Right atrium auricular region (tissue), 2 donors: ENCODE data around the gene STPG3. TPM values are rescaled to one million over a fixed set of nuclear protein-coding genes. Genes with fewer than 3 reads are reported as not detected.
A peak's percentile ranks its signal among the peaks of the same experiment; 100 is the strongest.

ENCODE experiments used
- DNase-seq: peaks from one replicate; pipeline ENCODE4 v3.0.0-alpha.2; 2019; ENCODE audit warnings: low spot score
- H3K27ac ChIP-seq, 2 donors: fragments of 200-600 bp; sonication (generic); 1 replicate in 1 of 2; 2 replicates in 1 of 2; pipeline ENCODE4 v1.5.1; 2016 to 2019
- H3K27me3 ChIP-seq, 2 donors: fragments of 200-600 bp; sonication (generic); one replicate each; pipeline versions ENCODE4 v1.5.1 to v1.6.0; 2017 to 2019
- H3K36me3 ChIP-seq: fragments of 200-600 bp; sonication (generic); one replicate; pipeline ENCODE4 v1.5.1; 2016
- H3K4me1 ChIP-seq, 2 donors: fragments of 200-600 bp; sonication (generic); one replicate each; pipeline versions ENCODE4 v1.5.1 to v1.6.0; 2017 to 2019
- H3K4me3 ChIP-seq, 2 donors: fragments of 200-600 bp; sonication (generic); 1 replicate in 1 of 2; 2 replicates in 1 of 2; pipeline ENCODE4 v1.5.1; 2017 to 2019; ENCODE audit warnings: mild to moderate bottlenecking in 1 of 2, moderate library complexity in 1 of 2
- H3K9me3 ChIP-seq, 2 donors: fragments of 200-600 bp; sonication (generic); one replicate each; pipeline ENCODE4 v1.5.1; 2019
- total RNA-seq, 2 donors: library from RNA; depleted of rRNA; stranded (reverse); fragments of >200 nt; gene quantifications; one replicate each; pipeline ENCODE4 v1.1.0, GENCODE V29; 2016
- TF ChIP-seq, protein P1 (sequence below), 2 donors: fragments of 200-600 bp; sonication (generic); IDR thresholded peaks; one replicate each; pipeline ENCODE4 v1.5.1; 2019; ENCODE audit warnings: antibody characterized with exemption in 2 of 2

Gene STPG3
- total RNA-seq, 2 donors from 2014 or later, result not detected

DNA sequence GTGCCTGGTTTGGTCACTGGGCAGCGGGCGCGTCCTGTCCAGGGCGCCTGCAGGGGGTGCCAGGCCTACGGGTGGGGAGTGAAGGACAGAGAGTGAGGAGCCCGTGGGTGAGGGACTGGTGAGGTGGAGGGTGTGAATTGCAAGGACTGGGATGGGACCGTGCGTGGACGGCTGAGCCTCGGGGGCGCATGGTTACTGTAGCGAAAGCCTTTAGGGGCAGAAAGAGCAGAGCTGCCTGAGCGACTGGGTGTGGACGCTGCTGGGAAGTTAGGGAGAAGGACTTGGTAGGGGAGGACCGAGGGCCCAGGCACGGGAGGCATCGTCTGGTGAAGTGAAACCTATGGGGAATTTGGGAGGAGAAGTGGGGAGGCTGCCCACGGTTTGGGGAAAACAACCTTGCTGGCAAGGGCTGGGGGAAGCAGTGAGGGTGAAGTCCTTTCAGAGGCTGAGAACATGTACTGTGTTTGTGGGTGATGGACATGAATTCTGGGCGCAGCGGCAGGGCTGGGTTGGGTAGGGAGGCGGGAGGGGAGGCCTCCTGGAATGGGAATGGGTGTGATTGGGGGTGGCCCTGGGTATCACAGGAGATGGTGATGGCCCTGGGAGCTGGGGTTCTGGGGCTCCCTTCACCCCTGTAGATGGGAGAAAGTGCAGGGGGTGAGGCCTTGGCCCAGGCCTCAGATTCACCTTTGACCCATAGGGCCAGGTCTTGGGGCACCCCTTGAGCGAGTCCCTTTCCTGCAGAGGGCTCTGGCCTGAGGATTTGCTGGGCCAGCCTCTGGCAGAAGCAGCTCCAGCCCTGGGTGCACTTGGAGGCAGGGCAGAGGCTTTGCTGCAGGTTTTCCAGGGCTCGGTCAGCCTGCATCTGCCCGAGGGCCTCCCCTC lies 24.7 kb downstream of the STPG3 start:
- Histone ChIP-seq H3K4me1 (peaks cover 0 to 76% of the 10 kb centered on the region in 2 donors), H3K36me3 (peaks cover 21% of the 10 kb centered on the region), H3K27ac (peak overlapping the region; percentile 83 to 94), H3K27me3 (no peaks in the 10 kb centered on the region), H3K4me3 (no peak overlapping the region), H3K9me3 (no peaks in the 10 kb centered on the region)
- no peak for DNase-seq
- TF ChIP-seq, protein P1, sequence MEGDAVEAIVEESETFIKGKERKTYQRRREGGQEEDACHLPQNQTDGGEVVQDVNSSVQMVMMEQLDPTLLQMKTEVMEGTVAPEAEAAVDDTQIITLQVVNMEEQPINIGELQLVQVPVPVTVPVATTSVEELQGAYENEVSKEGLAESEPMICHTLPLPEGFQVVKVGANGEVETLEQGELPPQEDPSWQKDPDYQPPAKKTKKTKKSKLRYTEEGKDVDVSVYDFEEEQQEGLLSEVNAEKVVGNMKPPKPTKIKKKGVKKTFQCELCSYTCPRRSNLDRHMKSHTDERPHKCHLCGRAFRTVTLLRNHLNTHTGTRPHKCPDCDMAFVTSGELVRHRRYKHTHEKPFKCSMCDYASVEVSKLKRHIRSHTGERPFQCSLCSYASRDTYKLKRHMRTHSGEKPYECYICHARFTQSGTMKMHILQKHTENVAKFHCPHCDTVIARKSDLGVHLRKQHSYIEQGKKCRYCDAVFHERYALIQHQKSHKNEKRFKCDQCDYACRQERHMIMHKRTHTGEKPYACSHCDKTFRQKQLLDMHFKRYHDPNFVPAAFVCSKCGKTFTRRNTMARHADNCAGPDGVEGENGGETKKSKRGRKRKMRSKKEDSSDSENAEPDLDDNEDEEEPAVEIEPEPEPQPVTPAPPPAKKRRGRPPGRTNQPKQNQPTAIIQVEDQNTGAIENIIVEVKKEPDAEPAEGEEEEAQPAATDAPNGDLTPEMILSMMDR (IDR thresholded peaks at IDR 0.05), result no peak

DNA sequence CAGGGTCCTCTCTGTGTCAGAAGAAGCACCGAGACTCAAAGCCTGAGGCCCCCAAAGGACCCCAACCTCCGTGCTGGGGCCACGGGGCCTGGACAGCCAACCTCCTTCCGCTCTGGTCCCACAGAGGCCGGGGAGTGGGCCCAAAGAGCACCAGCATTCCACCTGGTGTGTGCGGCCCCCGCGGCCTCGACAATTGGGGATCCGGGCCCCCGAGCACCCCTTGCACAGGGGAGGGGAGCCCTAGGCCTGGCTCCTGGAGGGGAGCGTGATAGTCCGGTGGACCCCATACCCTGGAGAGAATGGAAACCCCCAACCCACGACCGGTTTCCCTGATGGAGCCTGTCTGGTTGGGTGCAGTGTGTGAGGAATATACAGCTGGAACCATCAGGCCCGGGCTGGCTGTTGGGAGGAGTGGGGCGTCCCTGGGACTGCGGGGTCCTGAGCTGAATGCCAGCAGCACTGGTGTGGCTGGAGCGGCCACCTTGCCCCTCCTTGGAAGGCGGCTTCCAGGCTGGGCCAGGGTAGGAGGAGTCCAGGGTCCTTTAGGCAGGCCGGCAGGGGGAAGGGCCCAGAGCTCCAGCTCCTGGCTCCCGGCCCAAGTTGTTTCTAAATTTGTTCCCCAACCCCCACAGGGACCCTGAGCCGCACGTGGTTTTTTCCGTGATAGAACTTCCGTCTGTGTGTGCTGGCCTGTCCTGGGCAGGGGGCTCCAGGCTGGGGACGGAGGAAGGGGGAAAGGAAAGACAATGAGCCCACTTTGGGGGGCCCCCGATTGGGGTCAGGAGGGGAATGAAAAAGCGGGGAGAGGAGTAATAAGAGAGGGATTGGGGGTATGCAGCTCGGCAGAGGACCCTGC lies 25.6 kb downstream of the STPG3 start:
- Histone ChIP-seq H3K36me3 (peaks cover 15% of the 10 kb centered on the region), H3K4me3 (peak overlapping the region; percentile 33 to 54), H3K27me3 (no peaks in the 10 kb centered on the region), H3K9me3 (no peaks in the 10 kb centered on the region), H3K27ac (peak overlapping the region; percentile 83 to 94), H3K4me1 (peaks cover 0 to 72% of the 10 kb centered on the region in 2 donors)
- TF ChIP-seq, protein P1 (IDR thresholded peaks at IDR 0.05), result no peak
- DNase-seq, result peak; percentile 81

DNA sequence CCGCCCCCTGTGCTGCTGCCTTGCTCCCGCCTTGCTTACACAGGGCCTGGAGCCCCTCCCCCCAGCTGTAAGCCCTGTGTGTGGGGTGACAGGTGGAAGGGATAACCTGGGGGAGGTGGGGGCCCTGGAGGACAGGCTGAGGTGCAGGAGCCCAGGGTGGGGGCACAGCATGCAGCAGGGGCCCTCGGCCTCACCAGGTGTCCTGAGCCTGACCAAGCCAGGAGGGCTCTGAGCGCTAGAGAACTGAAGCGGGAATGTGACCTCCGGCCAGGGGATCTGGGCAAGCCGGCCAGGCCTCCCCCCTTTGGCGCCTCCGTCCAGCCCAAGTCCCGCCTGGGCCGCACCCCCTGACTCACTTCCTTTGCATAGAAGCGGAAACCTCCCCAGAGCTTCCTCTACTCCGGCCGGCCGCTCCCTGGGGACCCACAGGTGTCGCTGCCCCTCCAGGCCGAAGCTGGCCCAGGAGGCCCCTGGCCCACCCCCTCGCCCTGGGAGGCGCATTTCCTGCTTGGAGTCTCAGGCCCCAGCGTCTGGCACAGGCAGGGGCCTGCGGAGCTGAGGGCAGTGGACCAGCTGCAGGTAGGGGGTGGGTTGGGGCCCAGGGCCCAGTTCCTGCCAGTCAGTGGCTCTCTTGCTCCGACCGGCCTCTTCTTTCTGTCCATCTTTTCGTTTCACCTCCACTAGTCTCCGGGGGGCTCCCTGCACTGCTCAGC lies 26.4 kb downstream of the STPG3 start, which contains the start of gene TOR4A:
TSS of gene TOR4A (plus strand) at position 398 of the 713 bp plus-strand sequence. CDS start 964 bp downstream, outside the sequence.
- Histone ChIP-seq H3K36me3 (peaks cover 9% of the 10 kb centered on the region), H3K4me1 (peaks cover 0 to 64% of the 10 kb centered on the region in 2 donors), H3K4me3 (peak within 1 kb of the TSS; percentile 33 to 54), H3K27ac (peak within 1 kb of the TSS; percentile 83 to 94), H3K27me3 (no peaks in the 10 kb centered on the region), H3K9me3 (no peaks in the 10 kb centered on the region)
- DNase-seq, result peak; percentile 88
- TF ChIP-seq, protein P1 (IDR thresholded peaks at IDR 0.05), result peak in 1 of 2 donors; percentile 16

DNA sequence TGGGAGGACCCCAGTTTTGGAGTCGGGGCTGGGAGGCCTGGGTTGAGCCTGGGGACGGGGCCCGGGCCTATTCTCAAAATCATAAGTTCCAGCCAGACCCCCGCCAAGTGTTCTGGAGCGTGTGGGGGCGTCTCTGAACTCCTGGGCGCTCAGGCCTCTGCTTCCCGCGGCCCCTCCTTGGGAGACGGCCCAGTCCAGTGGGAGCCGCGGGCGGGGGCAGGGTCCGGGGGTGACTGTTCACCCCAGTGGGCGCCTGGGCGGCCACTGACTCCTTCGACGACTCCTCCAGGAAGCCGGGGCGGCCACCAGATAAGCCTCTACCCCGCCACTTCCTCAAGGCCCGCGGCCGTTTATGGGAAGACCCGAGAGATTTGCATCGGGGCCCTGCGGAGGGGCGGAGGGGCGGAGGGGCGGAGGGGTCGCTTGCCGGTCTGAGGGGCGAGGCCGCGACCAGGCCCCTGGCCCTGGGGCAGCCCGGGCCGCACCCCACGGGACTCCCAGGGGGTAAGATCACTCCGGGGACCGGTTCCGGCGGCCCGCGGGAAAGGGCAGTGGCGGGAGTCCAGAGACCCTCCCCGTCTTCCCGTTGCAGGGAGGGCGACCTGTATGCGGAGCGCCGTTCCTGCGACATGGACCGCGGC lies 27.1 kb downstream of the STPG3 start:
- Histone ChIP-seq H3K4me3 (peak overlapping the region; percentile 33 to 54), H3K36me3 (peaks cover 2% of the 10 kb centered on the region), H3K9me3 (no peaks in the 10 kb centered on the region), H3K27ac (peak overlapping the region; percentile 83 to 94), H3K27me3 (no peaks in the 10 kb centered on the region), H3K4me1 (peaks cover 0 to 61% of the 10 kb centered on the region in 2 donors)
- no peak for DNase-seq
- TF ChIP-seq, protein P1 (IDR thresholded peaks at IDR 0.05), result no peak
